IPS DF 19.7 (cell line): ENCODE data around the gene ASIC3.

ENCODE experiments used
- DNase-seq: peaks from one replicate; pipeline ENCODE4 v3.0.0-alpha.2; 2013; ENCODE audit warnings: low read depth, low spot score

ASIC3 gene

GRCh38 chr7:151085329-151085690 is 37.0 kb downstream of the ASIC3 start:
- DNase-seq = no peak

GRCh38 chr7:151085691-151086620 is 37.6 kb downstream of the ASIC3 start, which contains the start of gene AGAP3:
AGAP3 (plus strand) TSS chr7:151086475; CDS start chr7:151086742, 267 bp downstream.
- DNase-seq = no peak

GRCh38 chr7:151086802-151087244 is 38.5 kb downstream of the ASIC3 start:
- DNase-seq = no peak

GRCh38 chr7:151087245-151088018 is 39.1 kb downstream of the ASIC3 start:
- DNase-seq = no peak

GRCh38 chr7:151088019-151088855 is 39.9 kb downstream of the ASIC3 start:
- no peak for DNase-seq

- DNase-seq = no peak
Observed at GRCh38 chr7:151088856-151089699, 40.7 kb downstream of the ASIC3 start.

- DNase-seq = no peak
Observed at GRCh38 chr7:151089893-151090730, 41.8 kb downstream of the ASIC3 start.

GRCh38 chr7:151091003-151091402 is 42.7 kb downstream of the ASIC3 start:
- no peak for DNase-seq

GRCh38 chr7:151091431-151091830 is 43.1 kb downstream of the ASIC3 start:
- no peak for DNase-seq

- DNase-seq = no peak
Observed at GRCh38 chr7:151091988-151092387, 43.7 kb downstream of the ASIC3 start.

- DNase-seq = no peak
Observed at GRCh38 chr7:151093748-151094147, 45.4 kb downstream of the ASIC3 start.

- DNase-seq = no peak
Observed at GRCh38 chr7:151094675-151095074, 46.3 kb downstream of the ASIC3 start.

GRCh38 chr7:151095123-151095797 is 46.9 kb downstream of the ASIC3 start:
- no peak for DNase-seq

GRCh38 chr7:151095828-151096475 is 47.6 kb downstream of the ASIC3 start:
- DNase-seq = no peak

GRCh38 chr7:151099486-151100211 is 51.3 kb downstream of the ASIC3 start:
- no peak for DNase-seq

- no peak for DNase-seq
Observed at GRCh38 chr7:151100921-151101320, 52.6 kb downstream of the ASIC3 start.

- no peak for DNase-seq
Observed at GRCh38 chr7:151101621-151102396, 53.5 kb downstream of the ASIC3 start.
